Mesenchymal stem cell (in vitro differentiated cells and primary cell): ENCODE results near the gene EEPD1.

ENCODE experiments used
- DNase-seq: peaks from one replicate; pipeline ENCODE4 v3.0.0-alpha.2; 2013
- H2AFZ ChIP-seq: one replicate; pipeline ENCODE4 v1.6.1; 2013; ENCODE audit warnings: low read depth, mild to moderate bottlenecking, control low read depth, inconsistent platforms, low read length, moderate library complexity
- H2AK5ac ChIP-seq: 2 replicates; pipeline ENCODE4 v1.6.1; 2013; ENCODE audit warnings: low read length, moderate library complexity, mild to moderate bottlenecking, inconsistent platforms; ENCODE audit not compliant: severe bottlenecking
- H2BK120ac ChIP-seq: one replicate; pipeline ENCODE4 v1.6.1; 2013; ENCODE audit warnings: low read depth, mild to moderate bottlenecking, inconsistent platforms, low read length, moderate library complexity
- H2BK12ac ChIP-seq, 2 experiments: one replicate each; pipeline ENCODE4 v1.6.1; 2013; ENCODE audit warnings: inconsistent platforms in 2 of 2, low read length in 2 of 2, mild to moderate bottlenecking in 2 of 2, moderate library complexity in 2 of 2, control low read depth in 1 of 2
- H2BK15ac ChIP-seq: one replicate; pipeline ENCODE4 v1.6.1; 2013; ENCODE audit warnings: mild to moderate bottlenecking, low read depth, inconsistent platforms; ENCODE audit not compliant: poor library complexity, severe bottlenecking
- H2BK5ac ChIP-seq: 2 replicates; pipeline ENCODE4 v1.6.1; 2013; ENCODE audit warnings: low read depth, mild to moderate bottlenecking, low read length, control low read depth, inconsistent platforms; ENCODE audit not compliant: poor library complexity, severe bottlenecking
- H3K14ac ChIP-seq, 2 experiments: one replicate each; pipeline ENCODE4 v1.6.1; 2013; ENCODE audit warnings: inconsistent platforms in 2 of 2, low read length in 2 of 2, control low read depth in 1 of 2, mild to moderate bottlenecking in 1 of 2, moderate library complexity in 1 of 2
- H3K18ac ChIP-seq, 2 experiments: one replicate each; pipeline ENCODE4 v1.6.1; 2013; ENCODE audit warnings: inconsistent platforms in 2 of 2, low read length in 2 of 2, control low read depth in 1 of 2, low read depth in 1 of 2, mild to moderate bottlenecking in 1 of 2
- H3K23ac ChIP-seq, 2 experiments: one replicate each; pipeline ENCODE4 v1.6.1; 2013; ENCODE audit warnings: inconsistent platforms in 2 of 2, low read length in 2 of 2, mild to moderate bottlenecking in 2 of 2, moderate library complexity in 2 of 2, control low read depth in 1 of 2
- H3K27ac ChIP-seq: 2 replicates; pipeline ENCODE4 v1.5.1; 2013; ENCODE audit warnings: mild to moderate bottlenecking, moderate library complexity, low read length, control low read depth, inconsistent platforms; ENCODE audit not compliant: poor library complexity, severe bottlenecking
- H3K27me3 ChIP-seq, 2 experiments: 2 replicates each; pipeline versions ENCODE4 v1.6.1 to v1.7.0; 2013; ENCODE audit warnings: low read length in 2 of 2, mild to moderate bottlenecking in 2 of 2, moderate library complexity in 2 of 2, control low read depth in 1 of 2, inconsistent platforms in 1 of 2; ENCODE audit not compliant: control insufficient read depth in 1 of 2, insufficient read depth in 1 of 2
- H3K36me3 ChIP-seq, 2 experiments: 2 replicates each; pipeline versions ENCODE4 v1.6.1 to v1.7.0; 2013; ENCODE audit warnings: low read length in 2 of 2, control low read depth in 1 of 2, inconsistent platforms in 1 of 2, low read depth in 1 of 2, mild to moderate bottlenecking in 1 of 2; ENCODE audit not compliant: insufficient read depth in 2 of 2, control insufficient read depth in 1 of 2
- H3K4ac ChIP-seq, 2 experiments: one replicate each; pipeline ENCODE4 v1.6.1; 2013; ENCODE audit warnings: inconsistent platforms in 2 of 2, low read length in 2 of 2, mild to moderate bottlenecking in 2 of 2, moderate library complexity in 2 of 2, control low read depth in 1 of 2, low read depth in 1 of 2
- H3K4me1 ChIP-seq: 2 replicates; pipeline ENCODE4 v1.6.1; 2013; ENCODE audit warnings: low read depth, low read length, control low read depth; ENCODE audit not compliant: control insufficient read depth, insufficient read depth
- H3K4me2 ChIP-seq: 2 replicates; pipeline ENCODE4 v1.6.1; 2013; ENCODE audit warnings: low read length, mild to moderate bottlenecking, inconsistent platforms; ENCODE audit not compliant: poor library complexity, severe bottlenecking
- H3K4me3 ChIP-seq, 2 experiments: 2 replicates each; pipeline versions ENCODE4 v1.5.1 to v1.7.0; 2013; ENCODE audit warnings: low read length in 2 of 2, mild to moderate bottlenecking in 2 of 2, control low read depth in 1 of 2, low read depth in 1 of 2; ENCODE audit not compliant: insufficient read depth in 1 of 2
- H3K79me1 ChIP-seq: replicated peaks from 2 replicates; pipeline ENCODE4 v1.6.1; 2013; ENCODE audit warnings: mild to moderate bottlenecking, control low read depth, low read length, inconsistent platforms; ENCODE audit not compliant: poor library complexity, severe bottlenecking
- H3K9ac ChIP-seq: 2 replicates; pipeline ENCODE4 v1.7.0; 2013; ENCODE audit warnings: mild to moderate bottlenecking, low read length, moderate library complexity
- H3K9me3 ChIP-seq: 2 replicates; pipeline ENCODE4 v1.7.0; 2013; ENCODE audit warnings: mild to moderate bottlenecking, low read length; ENCODE audit not compliant: control insufficient read depth
- H4K8ac ChIP-seq: one replicate; pipeline ENCODE4 v1.6.1; 2013; ENCODE audit warnings: inconsistent platforms, mild to moderate bottlenecking, low read length, moderate library complexity
- H4K91ac ChIP-seq: one replicate; pipeline ENCODE4 v1.6.1; 2013; ENCODE audit warnings: mild to moderate bottlenecking, low read length, inconsistent platforms
- WGBS: methylation state at CpG from one replicate; pipeline ENCODE4 v1.1.7; 2013; ENCODE audit warnings: mixed read lengths; 5-methylcytosine and 5-hydroxymethylcytosine counted together

The EEPD1 gene

GRCh38 chr7:36107926-36108631 lies 45.0 kb upstream of the EEPD1 start:
- Histone ChIP-seq H2BK5ac (no peak overlapping the region), H2BK15ac (no peak overlapping the region), H3K23ac (no peak overlapping the region), H3K4me3 (no peak overlapping the region), H2BK120ac (no peak overlapping the region), H3K4me1 (no peaks in the 10 kb centered on the region), H4K91ac (no peak overlapping the region), H3K9me3 (no peaks in the 10 kb centered on the region), H3K14ac (peak overlapping the region in 1 of 2 experiments; percentile 36), H4K8ac (peak overlapping the region; percentile 17), H2AFZ (no peak overlapping the region), H3K27ac (no peak overlapping the region), H2AK5ac (no peak overlapping the region), H3K4ac (no peak overlapping the region), H3K4me2 (no peak overlapping the region), H3K9ac (no peak overlapping the region), H3K36me3 (no peaks in the 10 kb centered on the region), H3K18ac (no peak overlapping the region), H2BK12ac (no peak overlapping the region), H3K27me3 (no peaks in the 10 kb centered on the region), H3K79me1 (no peaks in the 10 kb centered on the region)
- DNase-seq, result no peak
- WGBS, result 53% methylated on average over 4 of the region's 4 CpGs

GRCh38 chr7:36109013-36109627 lies 43.9 kb upstream of the EEPD1 start:
- no peak overlapping the region for H2BK5ac ChIP-seq
- no peak overlapping the region for H3K4me3 ChIP-seq
- no peaks in the 10 kb centered on the region for H3K9me3 ChIP-seq
- H3K27me3 ChIP-seq, result no peaks in the 10 kb centered on the region
- H3K14ac ChIP-seq, result no peak overlapping the region
- H3K23ac ChIP-seq, result no peak overlapping the region
- no peak overlapping the region for H3K18ac ChIP-seq
- H2AK5ac ChIP-seq, result no peak overlapping the region
- no peaks in the 10 kb centered on the region for H3K36me3 ChIP-seq
- H2BK120ac ChIP-seq, result no peak overlapping the region
- WGBS, result 91% methylated on average over 6 of the region's 6 CpGs
- no peak overlapping the region for H4K91ac ChIP-seq
- no peak for DNase-seq
- no peaks in the 10 kb centered on the region for H3K79me1 ChIP-seq
- no peaks in the 10 kb centered on the region for H3K4me1 ChIP-seq
- H4K8ac ChIP-seq, result no peak overlapping the region
- H3K4me2 ChIP-seq, result no peak overlapping the region
- no peak overlapping the region for H3K4ac ChIP-seq
- H3K27ac ChIP-seq, result no peak overlapping the region
- no peak overlapping the region for H2BK15ac ChIP-seq
- H2AFZ ChIP-seq, result no peak overlapping the region
- no peak overlapping the region for H2BK12ac ChIP-seq
- H3K9ac ChIP-seq, result no peak overlapping the region

GRCh38 chr7:36110584-36110983 lies 42.5 kb upstream of the EEPD1 start:
- H4K8ac ChIP-seq, result no peak overlapping the region
- H3K14ac ChIP-seq, result no peak overlapping the region
- DNase-seq, result no peak
- H3K27me3 ChIP-seq, result no peaks in the 10 kb centered on the region
- no peak overlapping the region for H2BK120ac ChIP-seq
- H2BK5ac ChIP-seq, result no peak overlapping the region
- H3K27ac ChIP-seq, result no peak overlapping the region
- H3K4ac ChIP-seq, result no peak overlapping the region
- no peak overlapping the region for H2AK5ac ChIP-seq
- no peak overlapping the region for H3K23ac ChIP-seq
- peaks cover under 1% of the 10 kb centered on the region for H3K4me1 ChIP-seq
- H4K91ac ChIP-seq, result no peak overlapping the region
- H3K4me3 ChIP-seq, result no peak overlapping the region
- H3K36me3 ChIP-seq, result no peaks in the 10 kb centered on the region
- H2BK12ac ChIP-seq, result no peak overlapping the region
- H3K9me3 ChIP-seq, result no peaks in the 10 kb centered on the region
- no peak overlapping the region for H3K18ac ChIP-seq
- no peak overlapping the region for H2BK15ac ChIP-seq
- H2AFZ ChIP-seq, result no peak overlapping the region
- H3K9ac ChIP-seq, result no peak overlapping the region
- 85% methylated on average over 3 of the region's 3 CpGs for WGBS
- no peaks in the 10 kb centered on the region for H3K79me1 ChIP-seq
- H3K4me2 ChIP-seq, result no peak overlapping the region

GRCh38 chr7:36112969-36113368 lies 40.1 kb upstream of the EEPD1 start:
- H4K8ac ChIP-seq, result no peak overlapping the region
- no peak overlapping the region for H2BK120ac ChIP-seq
- DNase-seq, result no peak
- peaks cover 10% of the 10 kb centered on the region for H3K4me1 ChIP-seq
- H2AFZ ChIP-seq, result no peak overlapping the region
- no peak overlapping the region for H2AK5ac ChIP-seq
- no peak overlapping the region for H2BK15ac ChIP-seq
- H2BK12ac ChIP-seq, result no peak overlapping the region
- H3K36me3 ChIP-seq, result no peaks in the 10 kb centered on the region
- H3K79me1 ChIP-seq, result no peaks in the 10 kb centered on the region
- H3K14ac ChIP-seq, result no peak overlapping the region
- H3K27me3 ChIP-seq, result no peaks in the 10 kb centered on the region
- 76% methylated on average over 2 of the region's 2 CpGs for WGBS
- H3K23ac ChIP-seq, result no peak overlapping the region
- H3K4me2 ChIP-seq, result no peak overlapping the region
- no peak overlapping the region for H3K4me3 ChIP-seq
- no peak overlapping the region for H3K9ac ChIP-seq
- no peak overlapping the region for H3K18ac ChIP-seq
- no peak overlapping the region for H2BK5ac ChIP-seq
- H4K91ac ChIP-seq, result no peak overlapping the region
- H3K9me3 ChIP-seq, result no peaks in the 10 kb centered on the region
- no peak overlapping the region for H3K27ac ChIP-seq
- no peak overlapping the region for H3K4ac ChIP-seq
